MM.1S (cell line): ENCODE results near the gene NUDT2.
"Not testable (repeated sequence)": the region's sequence is repeated elsewhere in the genome, so short reads cannot be mapped to it uniquely, and the experiment has no call there.

ENCODE experiments used
- DNase-seq: peaks from one replicate; pipeline ENCODE4 v3.0.0-alpha.2; 2015
- H2AFZ ChIP-seq: fragments of 300-600 bp; sonication (generic); 2 replicates; pipeline ENCODE4 v1.6.0; 2016; ENCODE audit warnings: antibody characterized with exemption, low read length
- H3F3A ChIP-seq: fragments of 300-600 bp; sonication (generic); 2 replicates; pipeline ENCODE4 v1.6.1; 2016; ENCODE audit warnings: mild to moderate bottlenecking, antibody characterized with exemption, low read length, moderate library complexity, mixed read lengths; ENCODE audit not compliant: insufficient read depth
- H3K27ac ChIP-seq: fragments of 300-600 bp; sonication (generic); 2 replicates; pipeline ENCODE4 v1.5.1; 2016; ENCODE audit warnings: mild to moderate bottlenecking, low read length
- H3K27me3 ChIP-seq: fragments of 300-600 bp; sonication (generic); replicated peaks from 2 replicates; pipeline ENCODE4 v1.6.0; 2016; ENCODE audit warnings: low read length; ENCODE audit not compliant: insufficient read depth
- H3K36me3 ChIP-seq: fragments of 300-600 bp; sonication (generic); replicated peaks from 2 replicates; pipeline ENCODE4 v1.6.1; 2016; ENCODE audit warnings: mild to moderate bottlenecking, low read length, mixed read lengths; ENCODE audit not compliant: insufficient read depth
- H3K4me1 ChIP-seq: fragments of 300-600 bp; sonication (generic); 2 replicates; pipeline ENCODE4 v1.6.1; 2016; ENCODE audit warnings: low read length, mixed read lengths
- H3K4me2 ChIP-seq: fragments of 300-600 bp; sonication (generic); 2 replicates; pipeline ENCODE4 v1.6.0; 2016; ENCODE audit warnings: low read depth, low read length
- H3K4me3 ChIP-seq: fragments of 300-600 bp; sonication (generic); 2 replicates; pipeline ENCODE4 v1.5.1; 2016; ENCODE audit warnings: low read length, mixed read lengths
- H3K79me2 ChIP-seq: fragments of 300-600 bp; sonication (generic); 2 replicates; pipeline ENCODE4 v1.6.1; 2016; ENCODE audit warnings: mixed run types, low read length, mixed read lengths
- H3K9ac ChIP-seq: fragments of 300-600 bp; sonication (generic); 2 replicates; pipeline ENCODE4 v1.6.1; 2016; ENCODE audit warnings: low read length, mixed read lengths
- H3K9me2 ChIP-seq: fragments of 300-600 bp; sonication (generic); replicated peaks from 2 replicates; pipeline ENCODE4 v1.6.1; 2016; ENCODE audit warnings: mild to moderate bottlenecking, low read length, mixed read lengths; ENCODE audit not compliant: insufficient read depth
- H3K9me3 ChIP-seq: fragments of 300-600 bp; sonication (generic); replicated peaks from 2 replicates; pipeline ENCODE4 v1.6.1; 2016; ENCODE audit warnings: mild to moderate bottlenecking, low read length, mixed read lengths; ENCODE audit not compliant: insufficient read depth
- H4K20me1 ChIP-seq: fragments of 300-600 bp; sonication (generic); 2 replicates; pipeline ENCODE4 v1.6.1; 2016; ENCODE audit warnings: mild to moderate bottlenecking, low read length, moderate library complexity, mixed read lengths; ENCODE audit not compliant: insufficient read depth
- EZH2 ChIP-seq: fragments of 300-600 bp; sonication (generic); optimal IDR thresholded peaks from 2 replicates; pipeline ENCODE3; 2017; ENCODE audit warnings: low read depth, mild to moderate bottlenecking, antibody characterized with exemption, low read length, mixed read lengths
- EZH2phosphoT487 ChIP-seq: fragments of 300-600 bp; sonication (generic); IDR thresholded peaks from 2 replicates; pipeline ENCODE4 v1.6.1; 2018; ENCODE audit warnings: antibody characterized with exemption, low read length
- TF ChIP-seq, protein P1 (sequence below): fragments of 300-600 bp; sonication (generic); IDR thresholded peaks from 2 replicates; pipeline ENCODE4 v1.5.1; 2016; ENCODE audit warnings: antibody characterized with exemption, low read length, mixed read lengths

The NUDT2 gene

GRCh38 chr9:34334916-34335315 lies 5.5 kb downstream of the NUDT2 start:
- H3K27ac ChIP-seq = no peak overlapping the region
- no peaks in the 10 kb centered on the region for H3K9me2 ChIP-seq
- H3K4me3 ChIP-seq = no peak overlapping the region
- no peaks in the 10 kb centered on the region for H3K4me1 ChIP-seq
- H3K27me3 ChIP-seq = no peaks in the 10 kb centered on the region
- no peak overlapping the region for H2AFZ ChIP-seq
- DNase-seq = no peak
- TF ChIP-seq EZH2phosphoT487 (no peak), EZH2 (no peak)
- TF ChIP-seq, protein P1, sequence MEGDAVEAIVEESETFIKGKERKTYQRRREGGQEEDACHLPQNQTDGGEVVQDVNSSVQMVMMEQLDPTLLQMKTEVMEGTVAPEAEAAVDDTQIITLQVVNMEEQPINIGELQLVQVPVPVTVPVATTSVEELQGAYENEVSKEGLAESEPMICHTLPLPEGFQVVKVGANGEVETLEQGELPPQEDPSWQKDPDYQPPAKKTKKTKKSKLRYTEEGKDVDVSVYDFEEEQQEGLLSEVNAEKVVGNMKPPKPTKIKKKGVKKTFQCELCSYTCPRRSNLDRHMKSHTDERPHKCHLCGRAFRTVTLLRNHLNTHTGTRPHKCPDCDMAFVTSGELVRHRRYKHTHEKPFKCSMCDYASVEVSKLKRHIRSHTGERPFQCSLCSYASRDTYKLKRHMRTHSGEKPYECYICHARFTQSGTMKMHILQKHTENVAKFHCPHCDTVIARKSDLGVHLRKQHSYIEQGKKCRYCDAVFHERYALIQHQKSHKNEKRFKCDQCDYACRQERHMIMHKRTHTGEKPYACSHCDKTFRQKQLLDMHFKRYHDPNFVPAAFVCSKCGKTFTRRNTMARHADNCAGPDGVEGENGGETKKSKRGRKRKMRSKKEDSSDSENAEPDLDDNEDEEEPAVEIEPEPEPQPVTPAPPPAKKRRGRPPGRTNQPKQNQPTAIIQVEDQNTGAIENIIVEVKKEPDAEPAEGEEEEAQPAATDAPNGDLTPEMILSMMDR = no peak
- peaks cover 4% of the 10 kb centered on the region; the same call in 1 of the 2 replicates for H3F3A ChIP-seq
- H3K36me3 ChIP-seq = no peaks in the 10 kb centered on the region
- peaks cover 55% of the 10 kb centered on the region for H3K79me2 ChIP-seq
- H3K4me2 ChIP-seq = no peak overlapping the region
- no peak overlapping the region for H3K9ac ChIP-seq
- no peaks in the 10 kb centered on the region for H3K9me3 ChIP-seq
- no peaks in the 10 kb centered on the region for H4K20me1 ChIP-seq

- Histone ChIP-seq H3K9me2 (no peaks in the 10 kb centered on the region), H3F3A (peaks cover 4% of the 10 kb centered on the region; the same call in 1 of the 2 replicates), H3K36me3 (no peaks in the 10 kb centered on the region; the same call in 1 of the 2 replicates), H2AFZ (no peak overlapping the region), H3K9me3 (no peaks in the 10 kb centered on the region), H3K79me2 (peaks cover 50% of the 10 kb centered on the region), H3K4me2 (no peak overlapping the region), H4K20me1 (no peaks in the 10 kb centered on the region), H3K27me3 (no peaks in the 10 kb centered on the region), H3K9ac (no peak overlapping the region), H3K4me1 (no peaks in the 10 kb centered on the region), H3K27ac (no peak overlapping the region), H3K4me3 (no peak overlapping the region)
- no peak for DNase-seq
- TF ChIP-seq, protein P1 = no peak
- TF ChIP-seq EZH2 (no peak), EZH2phosphoT487 (no peak)
Observed at GRCh38 chr9:34335376-34335775, 6.0 kb downstream of the NUDT2 start.

- DNase-seq = no peak
- no peaks in the 10 kb centered on the region for H3K27me3 ChIP-seq
- H3K4me2 ChIP-seq = no peak overlapping the region
- no peaks in the 10 kb centered on the region for H3K4me1 ChIP-seq
- H3K79me2 ChIP-seq = peaks cover 33% of the 10 kb centered on the region
- no peak overlapping the region for H2AFZ ChIP-seq
- H3K27ac ChIP-seq = no peak overlapping the region
- H3K9me2 ChIP-seq = no peaks in the 10 kb centered on the region
- H3K9ac ChIP-seq = no peak overlapping the region
- no peaks in the 10 kb centered on the region; the same call in 1 of the 2 replicates for H3K36me3 ChIP-seq
- H3K4me3 ChIP-seq = no peak overlapping the region
- H3F3A ChIP-seq = no peaks in the 10 kb centered on the region
- TF ChIP-seq, protein P1 = no peak
- TF ChIP-seq EZH2phosphoT487 (no peak), EZH2 (no peak)
- H3K9me3 ChIP-seq = no peaks in the 10 kb centered on the region
- H4K20me1 ChIP-seq = no peaks in the 10 kb centered on the region
Observed at GRCh38 chr9:34337403-34337802, 8.0 kb downstream of the NUDT2 start.

GRCh38 chr9:34338079-34338478 lies 8.7 kb downstream of the NUDT2 start:
- H3K27ac ChIP-seq, H3K27me3 ChIP-seq, H3K4me3 ChIP-seq, H3K9me2 ChIP-seq, H2AFZ ChIP-seq, H3K4me1 ChIP-seq, H3K4me2 ChIP-seq, H3F3A ChIP-seq, H3K9me3 ChIP-seq, DNase-seq, H4K20me1 ChIP-seq, H3K9ac ChIP-seq, H3K36me3 ChIP-seq: not testable (repeated sequence)
- peaks cover 27% of the 10 kb centered on the region for H3K79me2 ChIP-seq
